Pancreas (tissue), 10 donors: ENCODE measurements around the gene ZNF444. TPM values are rescaled to one million over a fixed set of nuclear protein-coding genes. Genes with fewer than 3 reads are reported as not detected.
"Not testable (repeated sequence)": the region's sequence is repeated elsewhere in the genome, so short reads cannot be mapped to it uniquely, and the experiment has no call there.

Source experiments
- ATAC-seq, 4 donors: fragments of 200-7000 bp; cut with Tn5 transposase; one replicate each; pipeline versions ENCODE4 v1.8.0 to v1.9.1; 2020; ENCODE audit warnings: mild to moderate bottlenecking in 4 of 4, moderate library complexity in 4 of 4
- DNase-seq, 6 donors: peaks; one replicate each; pipeline ENCODE4 v3.0.0-alpha.2; 2020
- FAIRE-seq: peaks from 2 replicates; lab custom pipeline; 2012; peaks lifted over from hg19 to GRCh38; lab: Jason Lieb, UNC
- H3K27ac ChIP-seq, 4 donors: fragments of 200-600 bp; sonication (generic); 1 replicate in 3 of 4; 2 replicates in 1 of 4; pipeline versions ENCODE4 v1.5.0 to v1.8.0; 2020
- H3K27me3 ChIP-seq, 4 donors: fragments of 200-600 bp; one replicate each; pipeline ENCODE4 v1.8.0; 2021
- H3K36me3 ChIP-seq, 3 donors: fragments of 200-600 bp; sonication (generic) in 1 of 3; one replicate each; pipeline versions ENCODE4 v1.5.0 to v1.8.0; 2020 to 2021
- H3K4me1 ChIP-seq, 3 donors: fragments of 200-600 bp; one replicate each; pipeline ENCODE4 v1.8.0; 2021
- H3K4me3 ChIP-seq, 4 donors: fragments of 200-600 bp; sonication (generic) in 2 of 4; one replicate each; pipeline versions ENCODE4 v1.5.0 to v1.8.0; 2020 to 2021
- H3K9me3 ChIP-seq, 4 donors: fragments of 200-600 bp; one replicate each; pipeline ENCODE4 v1.8.0; 2021
- CTCF ChIP-seq, 4 donors: fragments of 200-600 bp; sonication (generic) in 3 of 4; IDR thresholded peaks; one replicate each; pipeline versions ENCODE4 v1.5.0 to v1.8.0; 2021; ENCODE audit warnings: antibody characterized with exemption in 4 of 4
- WGBS, 2 donors: extraction: QIAGEN DNeasy Blood & Tissue Kit; methylation state at CpG; one replicate each; pipeline ENCODE4 v1.1.7; 2013; 5-methylcytosine and 5-hydroxymethylcytosine counted together
- intact Hi-C, 3 donors: fragments of 100-400 bp; cut with DNase I; formaldehyde crosslinking; loops; one replicate each; pipeline versions ENCODE4 v1.11.1 to v1.14.2; 2022
- polyA plus RNA-seq, 2 donors: library from polyadenylated mRNA; stranded (reverse); fragments of 200-250 nt; gene quantifications; one replicate each; pipeline ENCODE4 v1.2.3, GENCODE V29; 2013
- total RNA-seq, 6 donors: library from RNA; stranded (reverse); fragmentation: NEBNext Ultra II Directional in 4 of 6; extraction: Animal tissue kit (Norgen Biotek cat#: 25700) in 4 of 6; gene quantifications; one replicate each; pipeline versions ENCODE4 v1.2.1 to v1.2.4, GENCODE V29; 2021 to 2023
- donor health status: healthy with polysubstance abuse.
- donor health status: DM: no; HTN: no; CAD: no; lungs with moderate emphysema.
- donor health status: DM: no; HTN: no; CAD: no.
- donor health status: control.
- donor health status: control.
- donor health status: Bipolar disorder and iron deficiency.
- donor health status: DM: yes; HTN: yes; CAD: no.
- donor health status: DM: no; HTN: no; CAD: no.
- donor health status: DM: no; HTN: no; CAD: no.
- donor health status: DM: yes; HTN: yes; CAD: no.

ZNF444 gene
- total and polyA plus RNA-seq, 8 donors = 27.9 to 99.0 (median 34.2) TPM

- H3K9me3 ChIP-seq = no peaks in the 10 kb centered on the region
- no peak for DNase-seq
- no peak for ATAC-seq
- intact Hi-C loops = no loop called here
- WGBS, 2 donors = 79 to 85% methylated on average over 13 of the region's 13 CpGs
- no peak overlapping the region for H3K27ac ChIP-seq
- no peak for FAIRE-seq
- H3K27me3 ChIP-seq = no peaks in the 10 kb centered on the region
- peaks cover 0 to 4% (median 0%) of the 10 kb centered on the region in 3 donors for H3K36me3 ChIP-seq
- H3K4me3 ChIP-seq = no peak overlapping the region
- no peak for TF ChIP-seq CTCF (IDR thresholded peaks at IDR 0.05)
- H3K4me1 ChIP-seq = no peaks in the 10 kb centered on the region
These were observed 44.4 kb upstream of the ZNF444 start for GRCh38 chr19:56096665-56097064.

- H3K4me1 ChIP-seq = no peaks in the 10 kb centered on the region
- intact Hi-C loops = no loop called here
- no peaks in the 10 kb centered on the region for H3K27me3 ChIP-seq
- H3K27ac ChIP-seq = no peak overlapping the region
- WGBS, 2 donors = 81 to 86% methylated on average over 23 of the region's 23 CpGs
- no peak for TF ChIP-seq CTCF (IDR thresholded peaks at IDR 0.05)
- no peak overlapping the region for H3K4me3 ChIP-seq
- FAIRE-seq = no peak
- no peak for DNase-seq
- H3K9me3 ChIP-seq = no peaks in the 10 kb centered on the region
- peaks cover 0 to 5% (median 4%) of the 10 kb centered on the region in 3 donors for H3K36me3 ChIP-seq
- no peak for ATAC-seq
These were observed 43.8 kb upstream of the ZNF444 start for GRCh38 chr19:56097306-56097705.

- no peak for TF ChIP-seq CTCF (IDR thresholded peaks at IDR 0.05)
- no peak for ATAC-seq
- Histone ChIP-seq H3K27ac (no peak overlapping the region), H3K36me3 (peaks cover 0 to 9% (median 4%) of the 10 kb centered on the region in 3 donors), H3K4me1 (no peaks in the 10 kb centered on the region), H3K27me3 (no peaks in the 10 kb centered on the region), H3K9me3 (no peaks in the 10 kb centered on the region), H3K4me3 (no peak overlapping the region)
- intact Hi-C loops = no loop called here
- FAIRE-seq = no peak
- 88 to 96% methylated on average over 7 of the region's 7 CpGs for WGBS, 2 donors
- peak in 1 of 6 donors; percentile 29 for DNase-seq
These were observed 43.3 kb upstream of the ZNF444 start for GRCh38 chr19:56097776-56098175.

- FAIRE-seq, H3K27me3 ChIP-seq, H3K4me1 ChIP-seq, intact Hi-C loops, H3K27ac ChIP-seq, H3K4me3 ChIP-seq, ATAC-seq, H3K9me3 ChIP-seq: not testable (repeated sequence)
- H3K36me3 ChIP-seq = peaks cover 0 to 12% (median 4%) of the 10 kb centered on the region in 3 donors
- DNase-seq = peak in 1 of 6 donors; percentile 36
- WGBS, 2 donors = 93 to 97% methylated on average over 21 of the region's 21 CpGs
These were observed 42.9 kb upstream of the ZNF444 start for GRCh38 chr19:56098237-56098636.

- DNase-seq (peak in 1 of 6 donors; percentile 60), ATAC-seq (no peak), FAIRE-seq (no peak)
- H3K4me1 ChIP-seq = no peaks in the 10 kb centered on the region
- 94 to 95% methylated on average over 31 to 34 of the region's 34 CpGs for WGBS, 2 donors
- intact Hi-C loops = no loop called here
- H3K27me3 ChIP-seq = no peaks in the 10 kb centered on the region
- peaks cover 0 to 12% (median 4%) of the 10 kb centered on the region in 3 donors for H3K36me3 ChIP-seq
- H3K9me3 ChIP-seq = no peaks in the 10 kb centered on the region
- H3K4me3 ChIP-seq = no peak overlapping the region
- TF ChIP-seq CTCF (IDR thresholded peaks at IDR 0.05) = no peak
- no peak overlapping the region for H3K27ac ChIP-seq
These were observed 42.1 kb upstream of the ZNF444 start for GRCh38 chr19:56098731-56099568.
